VCaP (cell line): ENCODE data around the gene ELMO1.
A peak's percentile ranks its signal among the peaks of the same experiment; 100 is the strongest.
"Not testable (repeated sequence)": the region's sequence is repeated elsewhere in the genome, so short reads cannot be mapped to it uniquely, and the experiment has no call there.

Source experiments
- H3K27ac ChIP-seq: fragments of 450-650 bp; 2 replicates; pipeline ENCODE4 v1.5.1; 2017
- CTCF ChIP-seq: fragments of 450-650 bp; conservative IDR thresholded peaks from 2 replicates; pipeline ENCODE4 v1.5.1; 2017; ENCODE audit warnings: mild to moderate bottlenecking, moderate library complexity

Gene ELMO1

DNA sequence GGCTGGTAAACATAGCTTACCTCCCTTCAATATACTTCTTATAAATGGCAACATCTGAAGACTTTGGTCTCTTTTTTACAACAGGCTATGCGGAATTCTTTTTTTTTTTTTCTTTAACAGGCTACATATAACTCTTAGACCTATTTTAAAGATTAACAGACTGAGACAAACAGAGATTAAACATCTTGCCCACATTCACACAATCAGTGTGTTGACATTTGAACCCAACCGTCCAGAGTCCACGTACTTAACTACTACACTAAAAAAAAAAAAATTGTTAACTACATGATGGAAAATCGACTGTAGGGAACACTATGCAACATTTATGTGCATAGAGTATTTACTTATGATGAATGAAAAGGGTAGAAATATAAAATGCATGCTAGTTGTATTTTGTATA is 298.5 kb downstream of the ELMO1 start:
- H3K27ac ChIP-seq = no peak overlapping the region
- no peak for TF ChIP-seq CTCF

DNA sequence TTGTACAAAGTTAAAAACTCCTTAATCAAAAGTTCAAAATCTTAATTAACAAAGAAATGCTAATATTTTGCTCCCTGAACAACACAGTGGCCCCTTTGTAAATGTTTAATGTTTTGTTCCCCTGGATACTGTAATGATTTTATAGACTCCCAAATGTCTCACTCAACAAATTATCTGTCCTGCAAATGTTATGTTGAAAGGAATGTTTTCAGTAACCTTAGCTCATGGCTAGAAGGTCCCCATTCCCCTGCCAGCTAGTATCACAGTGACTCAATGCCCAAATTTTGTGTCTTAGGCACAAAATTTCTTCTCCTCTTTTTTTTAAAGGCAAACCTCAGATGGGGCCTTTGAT is 298.9 kb downstream of the ELMO1 start:
- no peak for TF ChIP-seq CTCF
- no peak overlapping the region for H3K27ac ChIP-seq

DNA sequence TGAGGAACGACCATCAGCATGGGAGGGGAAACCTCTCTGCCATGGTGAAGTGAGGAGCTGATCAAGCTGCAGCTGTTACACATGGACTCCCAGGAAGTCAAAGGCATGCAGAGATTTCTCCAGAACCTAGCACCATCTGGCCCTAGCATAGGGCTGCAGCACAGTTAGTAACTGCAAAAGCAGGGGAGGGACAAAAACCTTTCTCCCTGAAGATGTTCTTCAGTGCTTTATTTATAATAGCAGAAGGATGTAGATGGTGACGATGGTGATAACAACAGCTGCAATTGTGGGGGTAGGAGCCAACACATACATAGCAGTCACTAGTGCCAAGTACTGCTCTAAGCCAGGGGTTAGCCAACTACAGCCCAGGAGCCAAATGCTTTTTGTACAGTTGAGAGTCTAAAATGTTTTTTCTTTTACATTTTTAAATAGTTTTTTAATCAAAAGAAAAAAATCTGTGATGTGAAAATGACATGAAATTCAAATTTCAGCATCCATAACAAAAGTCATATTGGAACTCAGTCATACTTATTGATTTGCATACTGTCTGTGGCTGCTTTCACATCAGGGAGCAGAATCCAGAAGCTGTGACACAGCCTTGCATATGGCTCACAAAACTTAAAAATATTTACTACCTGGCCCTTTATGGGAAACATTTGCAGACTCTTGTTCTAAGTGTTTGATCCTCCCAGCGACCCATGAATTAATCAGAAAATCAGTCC is 299.5 kb downstream of the ELMO1 start:
- TF ChIP-seq CTCF = no peak
- no peak overlapping the region for H3K27ac ChIP-seq

- no peak overlapping the region for H3K27ac ChIP-seq
- TF ChIP-seq CTCF = no peak
Measured at GRCh38 chr7:37145682-37146081, 303.0 kb downstream of the ELMO1 start.

DNA sequence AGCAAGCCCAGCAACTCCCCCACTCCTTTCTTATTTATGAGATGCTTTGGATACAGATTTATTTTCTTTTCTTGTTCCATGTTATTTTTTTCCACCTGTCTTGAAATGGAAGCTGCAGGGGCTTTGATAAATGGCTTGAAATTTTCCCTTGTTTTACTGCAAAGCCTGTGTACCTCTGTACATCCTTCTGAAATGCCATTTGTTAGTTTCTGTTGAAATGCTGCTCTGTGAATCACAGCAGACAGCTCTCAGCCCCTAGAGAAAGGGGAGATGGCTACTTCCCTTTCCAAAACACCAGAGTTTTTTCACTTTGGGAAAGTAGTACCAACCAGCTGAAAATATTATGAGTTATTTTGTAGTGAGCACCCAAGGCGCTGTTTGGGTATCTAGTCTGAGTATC is 304.2 kb downstream of the ELMO1 start:
- no peak for TF ChIP-seq CTCF
- H3K27ac ChIP-seq = no peak overlapping the region

- no peak for TF ChIP-seq CTCF
- no peak overlapping the region for H3K27ac ChIP-seq
Measured at GRCh38 chr7:37142958-37143357, 305.7 kb downstream of the ELMO1 start.

GRCh38 chr7:37141742-37142141 is 306.9 kb downstream of the ELMO1 start:
- no peak overlapping the region for H3K27ac ChIP-seq
- peak; percentile 63 for TF ChIP-seq CTCF

- H3K27ac ChIP-seq = not testable (repeated sequence)
Measured at GRCh38 chr7:37133902-37134301, 314.8 kb downstream of the ELMO1 start.
